Astrocyte of the cerebellum (primary cell): ENCODE data around the gene DLG2.
A peak's percentile ranks its signal among the peaks of the same experiment; 100 is the strongest.

Experiments used
- DNase-seq: peaks from one replicate; pipeline ENCODE4 v3.0.0-alpha.2; 2011; ENCODE audit warnings: low read depth
- H3K4me3 ChIP-seq: 2 replicates; pipeline ENCODE4 v1.5.1; 2011; ENCODE audit warnings: mild to moderate bottlenecking, low read depth, low read length, moderate library complexity
- CTCF ChIP-seq: IDR thresholded peaks from 2 replicates; pipeline ENCODE4 v1.5.1; 2012; ENCODE audit warnings: low read length, low read depth, moderate library complexity, mild to moderate bottlenecking; ENCODE audit errors: missing control alignments
- in situ Hi-C: cut with HindIII; loops from 2 replicates; pipeline ENCODE4 v1.10.0; 2017; ENCODE audit warnings: low sequenced_read_pairs

Gene DLG2

DNA sequence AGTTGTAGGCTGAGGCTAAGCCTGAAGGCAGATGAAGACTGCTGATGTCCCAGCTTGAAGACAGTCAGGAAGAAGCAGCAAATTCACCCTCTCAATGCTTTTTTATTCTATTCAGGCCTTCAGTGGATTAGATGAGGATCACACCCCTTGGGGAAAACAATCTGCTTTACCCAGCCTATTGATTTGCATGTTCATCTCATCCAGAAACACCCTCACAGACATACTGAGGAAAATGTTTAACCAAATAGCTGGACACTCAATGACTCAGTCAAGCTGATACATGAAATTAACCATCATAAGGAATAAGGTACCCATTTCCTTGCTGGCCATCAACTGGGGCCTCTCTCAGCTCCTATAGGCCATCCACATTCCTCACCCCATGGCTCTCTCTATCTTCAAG lies 1791.1 kb downstream of the DLG2 start:
- in situ Hi-C loops, result loop anchor here (25.0 kb wide), 1 partner anchor 701 kb away; no protein-coding TSS in a partner anchor
- no peak for TF ChIP-seq CTCF
- no peak overlapping the region for H3K4me3 ChIP-seq
- DNase-seq, result no peak

- DNase-seq, result no peak
- in situ Hi-C loops, result loop anchor here (25.0 kb wide), 1 partner anchor 702 kb away; no protein-coding TSS in a partner anchor
Measured at GRCh38 chr11:83835423-83835822, 1791.7 kb downstream of the DLG2 start.

DNA sequence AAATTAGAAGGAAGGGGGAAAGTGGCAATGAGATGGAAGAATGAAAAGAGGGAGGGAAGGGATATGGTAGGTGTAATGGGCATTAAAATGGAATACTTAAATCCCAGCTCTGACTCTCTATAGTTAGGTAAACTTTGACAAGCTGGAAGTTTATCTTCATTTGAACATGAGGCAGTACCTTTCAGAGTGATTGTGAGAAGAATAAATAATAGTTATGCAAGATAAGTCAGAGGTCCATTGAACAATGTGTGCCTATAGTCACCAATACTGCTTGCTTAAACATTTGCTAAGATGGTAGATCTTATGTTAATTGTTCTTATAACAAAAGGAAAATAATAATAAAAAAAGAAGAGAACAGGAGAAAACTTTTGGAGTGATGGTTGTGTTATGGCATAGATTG lies 1795.2 kb downstream of the DLG2 start:
- in situ Hi-C loops, result loop anchor here (25.0 kb wide), 1 partner anchor 705 kb away; no protein-coding TSS in a partner anchor
- H3K4me3 ChIP-seq, result no peak overlapping the region
- TF ChIP-seq CTCF, result no peak
- DNase-seq, result no peak

More at GRCh38 chr11:83835423-83835822, 1791.7 kb downstream of the DLG2 start:
- no peak for TF ChIP-seq CTCF
- no peak overlapping the region for H3K4me3 ChIP-seq

DNA sequence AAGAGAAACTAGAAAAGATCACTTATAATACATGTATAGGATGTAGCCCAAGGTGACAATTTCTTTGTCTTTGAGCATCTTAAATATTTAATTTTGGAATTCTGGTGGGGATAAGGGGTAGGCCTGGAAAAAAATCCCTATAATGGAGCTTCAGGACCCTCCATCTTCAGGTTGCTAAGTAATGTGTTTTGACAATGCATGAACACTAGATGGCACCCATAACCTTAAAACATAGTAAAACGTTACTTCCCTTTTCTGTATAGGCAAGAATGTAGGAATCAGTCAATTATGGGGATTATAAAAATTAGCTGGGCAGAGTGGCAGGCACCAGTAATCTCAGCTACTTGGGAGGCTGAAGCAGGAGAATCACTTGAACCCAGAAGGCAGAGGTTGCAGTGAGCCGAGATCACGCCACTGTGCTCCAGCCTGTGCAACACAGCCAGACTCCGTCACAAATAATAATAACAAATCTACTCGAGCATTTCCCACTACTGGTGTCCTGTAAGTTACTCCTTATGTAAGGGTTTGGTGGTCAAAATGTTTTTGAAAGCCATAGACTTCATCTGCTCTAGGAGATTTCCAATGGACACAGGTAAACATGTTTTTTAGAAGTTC lies 1799.1 kb downstream of the DLG2 start:
- DNase-seq, result peak; percentile 32
- peak; percentile 60 for TF ChIP-seq CTCF
- in situ Hi-C loops, result loop anchor here (25.0 kb wide), 1 partner anchor 709 kb away; no protein-coding TSS in a partner anchor
- H3K4me3 ChIP-seq, result no peak overlapping the region

- in situ Hi-C loops, result loop anchor here (25.0 kb wide), 1 partner anchor 710 kb away; no protein-coding TSS in a partner anchor
- no peak overlapping the region for H3K4me3 ChIP-seq
- no peak for TF ChIP-seq CTCF
- no peak for DNase-seq
Measured at GRCh38 chr11:83827520-83827919, 1799.6 kb downstream of the DLG2 start.

DNA sequence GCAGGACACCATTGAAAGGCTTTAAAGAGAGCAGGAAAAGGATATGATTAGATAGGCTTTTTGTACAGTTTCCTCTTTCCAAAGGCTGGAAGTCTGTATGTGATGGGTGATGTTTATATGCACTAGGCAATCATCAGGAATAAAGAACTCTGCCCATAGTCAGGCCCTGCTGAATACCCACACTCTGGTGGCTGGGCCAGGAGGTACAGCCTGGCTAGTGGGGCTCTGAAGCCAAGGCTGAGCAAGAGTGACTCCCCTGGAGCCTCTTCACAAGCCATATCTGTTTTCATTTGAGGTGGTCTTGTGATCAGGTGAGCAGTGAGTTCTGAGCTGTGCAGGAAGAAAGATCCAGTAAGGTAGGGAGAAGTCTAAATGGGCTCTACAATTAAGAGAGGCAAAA lies 1801.1 kb downstream of the DLG2 start:
- DNase-seq, result no peak
- in situ Hi-C loops, result loop anchor here (25.0 kb wide), 1 partner anchor 711 kb away; no protein-coding TSS in a partner anchor
- H3K4me3 ChIP-seq, result no peak overlapping the region
- no peak for TF ChIP-seq CTCF
